CD4-positive, alpha-beta T cell treated with Interferon gamma for 1 hour (primary cell): ENCODE measurements around the gene SMAD7.

ENCODE experiments used
- DNase-seq: peaks from one replicate; pipeline ENCODE4 v3.0.0-alpha.2; 2020

Gene SMAD7

DNA sequence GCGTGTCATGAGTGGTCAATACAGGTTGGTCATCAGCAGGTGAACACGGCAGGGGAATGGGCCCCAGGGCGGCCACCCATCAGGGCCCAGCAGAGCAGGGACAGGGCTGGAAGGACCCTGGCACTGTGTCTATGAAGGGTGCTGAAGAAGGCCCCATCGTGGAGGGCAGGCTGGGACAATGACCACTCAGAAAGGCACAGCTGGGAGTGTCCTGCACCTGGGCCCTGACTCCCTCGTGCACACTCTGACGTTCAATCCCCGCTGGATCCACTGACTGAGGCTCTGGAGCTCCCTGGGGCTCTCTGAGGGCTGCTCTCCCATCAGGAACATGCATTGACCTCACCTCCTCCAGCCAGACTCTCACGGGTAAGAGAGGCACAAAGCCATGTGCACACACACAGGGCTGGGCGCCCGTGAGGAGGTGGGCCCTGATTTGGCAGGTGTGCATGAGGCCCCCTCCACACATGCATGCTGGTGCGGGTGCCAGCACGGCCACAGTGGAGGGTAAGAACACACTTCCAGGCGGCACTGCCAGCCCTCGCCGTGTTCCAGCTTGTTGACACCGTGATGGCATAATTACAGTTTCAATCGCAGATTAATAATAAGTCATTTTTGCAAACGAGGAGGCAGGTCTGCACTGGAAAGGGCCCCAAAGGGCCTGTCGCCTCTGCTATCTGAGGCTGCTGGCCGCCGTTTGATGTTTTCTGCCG is 58.5 kb downstream of the SMAD7 start:
- DNase-seq: no peak

DNA sequence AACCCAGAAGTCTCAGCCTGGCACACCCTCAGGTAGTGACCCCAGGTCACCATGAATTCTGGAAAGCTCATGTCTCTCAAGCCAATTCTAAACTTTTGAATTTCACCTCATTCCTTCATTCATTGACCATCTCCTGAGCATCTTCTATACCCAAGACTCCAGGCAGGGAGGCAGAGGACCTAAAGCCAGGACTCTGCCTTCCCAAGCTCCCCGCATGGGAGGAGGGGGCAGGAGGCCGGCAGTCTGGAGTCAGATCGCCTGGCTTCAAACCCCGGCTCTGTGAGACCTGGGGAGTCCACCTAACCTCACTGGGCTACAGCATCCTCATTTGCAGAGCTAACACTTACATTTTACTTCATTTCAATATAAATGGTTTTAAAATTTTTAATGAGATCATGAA is 59.0 kb downstream of the SMAD7 start:
- DNase-seq: no peak

DNA sequence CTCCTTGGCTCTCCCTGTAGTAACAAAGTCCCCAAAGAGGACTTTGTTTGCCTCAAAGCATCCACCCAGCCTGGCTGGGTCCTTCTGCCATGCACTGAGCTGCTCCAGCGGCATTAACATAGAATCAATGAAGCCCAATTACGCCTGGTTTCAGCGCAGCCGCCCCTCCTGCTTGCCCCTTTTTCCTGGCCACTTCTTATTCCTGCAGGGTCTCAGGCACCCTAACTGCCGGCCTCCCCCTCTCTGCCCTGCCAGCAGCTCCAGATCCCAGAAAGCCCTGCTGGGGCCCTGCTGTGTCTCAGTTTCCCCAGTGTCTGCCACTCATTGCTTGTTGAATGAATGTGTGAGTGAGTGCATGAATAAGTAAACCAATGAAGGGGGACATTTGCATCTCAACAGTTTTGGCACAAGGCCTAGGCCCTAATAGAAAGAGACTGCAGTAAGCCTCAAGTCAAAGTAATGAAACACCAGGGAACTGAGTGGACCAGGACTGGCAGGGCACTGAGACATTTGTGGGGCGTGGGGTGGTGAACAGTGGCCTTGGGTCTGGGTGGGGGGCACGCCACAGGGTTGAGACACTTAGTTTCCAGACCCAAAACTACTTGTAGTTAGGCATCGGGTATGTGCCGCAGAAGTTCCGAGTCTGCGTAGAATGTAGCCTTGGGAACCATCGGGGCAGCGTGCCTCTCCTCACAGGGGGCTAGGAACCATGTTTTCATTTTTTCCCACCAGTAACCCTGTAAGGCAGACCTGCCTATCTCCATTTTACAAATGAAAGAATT is 60.6 kb downstream of the SMAD7 start:
- DNase-seq: no peak

DNA sequence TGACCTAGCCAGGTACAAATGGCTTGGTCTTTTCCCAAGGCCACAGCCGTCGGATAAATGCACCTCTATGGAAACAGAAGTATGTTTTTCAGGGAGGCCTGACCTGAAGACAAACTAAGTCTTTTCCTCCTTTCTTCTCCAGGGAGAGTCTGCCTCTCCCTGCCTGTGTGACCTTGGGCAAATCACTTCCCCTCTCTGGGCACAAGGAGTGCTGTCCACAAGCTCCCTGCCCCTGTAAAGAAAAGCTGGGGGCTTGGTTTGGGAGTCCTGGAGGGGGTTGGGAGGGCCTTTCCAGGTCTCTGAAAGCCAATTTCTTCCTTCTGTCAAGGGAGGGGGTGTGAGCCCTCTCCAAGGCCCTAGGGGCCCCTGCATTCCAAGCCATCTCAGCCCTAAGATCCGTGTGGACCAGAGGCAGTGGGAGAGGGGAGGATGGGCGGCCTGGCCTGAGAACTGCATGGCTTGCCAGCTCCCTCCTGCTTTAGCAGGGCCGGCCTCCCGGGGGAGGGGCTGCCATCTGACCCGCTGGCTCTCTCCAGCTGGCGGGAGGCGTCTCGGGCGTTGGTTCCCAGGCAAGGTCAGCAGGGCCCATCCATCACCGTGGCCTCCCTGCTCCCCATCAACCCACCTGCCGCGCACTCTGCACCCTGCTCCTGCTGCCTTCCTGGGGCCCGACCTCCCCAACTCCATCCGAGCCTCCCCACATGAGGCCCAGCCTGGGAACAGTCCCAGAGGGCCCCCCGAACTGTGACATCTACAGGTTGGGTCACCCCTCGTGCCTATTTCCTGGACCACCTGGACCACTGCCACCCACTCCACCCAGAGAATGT is 61.4 kb downstream of the SMAD7 start:
- no peak for DNase-seq

DNA sequence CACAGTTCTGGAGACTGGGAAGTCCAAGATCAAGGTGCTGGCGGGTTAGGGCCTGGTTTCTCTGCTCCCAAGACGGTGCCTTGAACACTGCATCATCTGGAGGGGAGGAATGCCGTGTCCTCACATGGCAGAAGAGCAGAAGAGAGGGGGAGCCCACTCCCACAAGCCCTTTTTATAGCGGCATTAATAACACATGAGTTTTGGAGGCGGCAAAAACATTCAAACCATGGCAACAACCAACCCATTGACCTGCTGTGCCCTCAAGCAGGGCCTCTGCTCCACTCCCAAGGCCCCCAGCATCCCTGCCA is 62.0 kb downstream of the SMAD7 start:
- DNase-seq: no peak

DNA sequence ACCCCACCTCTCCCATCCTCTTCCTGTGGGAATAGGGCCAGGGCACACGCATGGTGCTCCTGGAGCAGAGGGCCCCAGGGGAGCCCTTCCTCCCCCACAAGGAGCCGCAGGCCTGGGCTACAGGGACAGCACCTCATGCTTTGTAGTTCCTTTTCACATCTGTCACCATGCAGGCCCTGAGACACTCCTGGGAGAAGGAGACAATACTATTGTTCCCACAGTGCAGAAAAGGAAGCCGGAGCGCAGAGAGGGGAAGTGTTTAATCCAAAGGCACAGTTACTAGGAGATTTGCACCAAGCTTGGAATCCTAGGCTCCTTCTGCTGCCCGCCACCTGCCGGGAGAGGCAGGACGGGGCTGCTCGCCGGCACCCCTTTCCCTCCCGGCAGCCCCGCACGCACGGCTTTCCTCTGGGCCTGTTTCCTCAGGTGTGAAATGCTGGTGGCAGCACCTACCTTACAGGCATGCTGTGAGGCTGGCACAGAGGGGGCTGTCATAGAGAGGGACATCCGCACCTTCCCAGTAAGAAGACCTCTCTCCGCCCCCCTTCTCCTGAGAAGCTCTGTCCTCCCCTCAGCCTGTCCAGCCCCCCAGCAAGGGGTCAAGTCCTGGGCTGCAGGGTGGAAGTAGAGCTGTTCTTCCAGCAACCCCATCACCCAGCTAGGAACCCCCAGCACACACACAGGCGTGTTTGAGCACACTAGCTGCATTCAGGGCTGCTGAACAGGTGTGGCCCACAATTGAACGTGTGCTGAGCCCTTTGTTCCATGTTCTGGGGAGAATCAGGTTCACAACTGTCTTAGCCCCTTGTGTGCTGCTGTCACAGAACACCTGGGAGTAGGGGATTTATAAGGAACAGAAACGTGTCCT is 62.6 kb downstream of the SMAD7 start:
- no peak for DNase-seq

DNA sequence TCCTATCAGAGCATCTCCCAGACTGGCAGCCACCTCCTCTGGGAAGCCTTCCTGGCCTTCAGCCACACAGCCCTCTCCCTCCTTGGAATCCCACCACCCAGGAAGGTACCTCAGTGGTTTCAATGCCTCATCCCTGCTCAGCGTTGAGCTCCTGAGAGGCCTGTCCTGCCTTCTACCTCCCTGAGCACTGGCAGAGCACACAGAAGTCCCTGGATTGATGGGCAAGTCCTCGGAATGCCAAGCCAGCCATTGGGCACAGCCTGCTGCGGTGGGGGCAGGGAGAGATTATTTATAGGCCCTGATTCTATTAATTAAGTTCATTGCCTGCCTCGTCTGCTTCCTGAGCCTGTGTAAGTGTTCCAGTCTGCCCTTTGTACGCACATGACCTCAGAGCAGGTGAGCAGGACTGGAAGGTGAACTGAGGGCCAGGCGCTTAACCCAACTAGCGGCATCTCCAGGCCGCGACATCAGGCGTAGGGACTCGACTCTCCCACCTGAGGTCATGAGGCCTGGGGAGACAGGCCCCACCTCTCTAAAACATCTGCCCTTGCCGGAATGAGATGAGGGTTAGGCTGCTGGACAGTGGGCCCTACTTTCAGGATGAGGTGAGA is 63.4 kb downstream of the SMAD7 start:
- DNase-seq: no peak

DNA sequence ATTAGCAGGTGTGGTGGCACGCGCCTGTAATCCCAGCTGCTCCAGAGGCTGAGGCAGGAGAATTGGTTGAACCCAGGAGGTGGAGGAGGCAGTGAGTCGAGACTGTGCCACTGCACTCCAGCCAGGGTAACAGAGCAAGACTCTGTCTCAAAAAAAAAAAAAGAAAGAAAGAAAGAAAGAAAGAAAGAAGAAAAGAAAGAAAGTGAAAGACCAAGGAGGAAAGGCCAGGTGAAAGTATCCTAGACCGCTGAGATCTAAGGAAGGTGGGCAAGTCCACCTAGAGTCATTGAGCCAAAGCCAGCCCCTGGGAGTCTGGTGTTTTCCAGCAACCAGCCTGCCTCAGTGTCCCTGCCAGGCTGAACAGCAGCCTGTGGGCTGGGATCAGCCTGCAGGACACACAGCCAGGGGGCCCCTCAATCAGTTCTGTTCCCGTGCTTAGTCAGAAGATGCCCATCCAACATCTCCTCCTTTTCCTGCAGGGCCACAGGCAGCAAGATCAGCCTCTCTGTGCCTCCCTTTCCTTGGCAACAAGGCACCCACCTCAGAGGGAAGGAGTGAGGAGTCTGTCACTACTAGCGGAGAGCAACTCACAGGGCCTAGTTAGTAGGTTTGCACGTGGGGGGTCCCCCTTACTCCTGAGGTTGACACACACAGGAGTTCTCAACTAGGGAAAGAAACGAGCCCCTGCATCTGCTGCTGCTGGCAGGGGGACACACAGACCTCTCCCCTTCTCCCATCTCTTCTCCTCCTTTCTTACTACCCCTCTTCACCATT is 64.1 kb downstream of the SMAD7 start:
- DNase-seq: no peak

DNA sequence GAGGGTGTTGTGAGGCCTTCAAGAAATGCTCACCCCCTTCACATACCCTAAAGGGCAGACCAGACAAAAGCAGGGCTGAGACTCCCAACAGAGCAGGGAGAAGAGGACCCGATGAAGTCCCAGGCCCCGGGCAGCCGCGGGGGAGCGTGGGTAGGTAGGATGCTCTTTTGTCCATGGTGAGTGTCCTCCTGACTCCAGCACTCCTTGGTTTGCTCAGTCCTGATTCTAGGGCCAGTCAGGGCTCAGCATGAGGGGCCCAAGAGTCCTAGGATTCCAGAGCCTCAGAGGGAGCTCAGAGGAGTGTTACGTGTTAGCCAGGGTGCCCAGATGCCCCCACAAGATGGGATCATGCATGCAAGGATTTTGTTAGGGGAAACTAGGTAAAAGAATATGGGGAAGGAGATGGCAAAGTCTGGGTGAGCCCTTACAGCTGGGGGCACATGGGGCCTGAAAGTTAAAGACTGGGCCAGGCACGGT is 64.8 kb downstream of the SMAD7 start:
- no peak for DNase-seq

DNA sequence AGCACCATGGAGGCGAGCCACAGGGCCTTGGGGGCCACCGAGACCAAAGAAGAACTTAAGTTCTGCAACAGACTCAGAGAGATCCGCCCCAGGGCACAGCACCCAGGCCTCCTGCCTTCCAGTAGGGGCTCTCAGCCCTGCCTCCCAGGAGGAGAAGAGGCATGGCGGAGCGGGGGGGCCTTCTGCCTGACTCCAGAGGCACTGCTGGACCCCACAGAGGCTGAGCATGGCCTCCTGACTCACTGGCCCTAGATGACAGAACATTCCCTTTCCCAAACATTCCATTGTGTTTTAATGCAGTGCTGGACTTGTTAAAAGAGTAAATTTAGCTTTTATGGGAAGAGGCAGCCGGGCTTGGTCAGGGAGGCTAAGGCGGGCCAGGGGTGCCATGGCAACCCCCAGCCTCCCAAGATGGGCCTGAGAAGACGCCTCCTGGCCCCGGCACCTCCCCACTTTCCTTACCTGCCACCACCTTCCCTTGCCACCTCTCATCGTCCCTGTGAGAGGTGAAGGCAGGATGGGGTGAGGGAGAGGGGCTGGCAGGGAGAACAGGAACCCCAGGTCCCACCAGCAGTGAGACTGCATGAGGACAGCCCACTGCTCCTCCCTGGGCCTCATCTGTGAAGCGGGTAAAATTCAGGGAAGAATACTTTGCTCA is 65.4 kb downstream of the SMAD7 start:
- no peak for DNase-seq

DNA sequence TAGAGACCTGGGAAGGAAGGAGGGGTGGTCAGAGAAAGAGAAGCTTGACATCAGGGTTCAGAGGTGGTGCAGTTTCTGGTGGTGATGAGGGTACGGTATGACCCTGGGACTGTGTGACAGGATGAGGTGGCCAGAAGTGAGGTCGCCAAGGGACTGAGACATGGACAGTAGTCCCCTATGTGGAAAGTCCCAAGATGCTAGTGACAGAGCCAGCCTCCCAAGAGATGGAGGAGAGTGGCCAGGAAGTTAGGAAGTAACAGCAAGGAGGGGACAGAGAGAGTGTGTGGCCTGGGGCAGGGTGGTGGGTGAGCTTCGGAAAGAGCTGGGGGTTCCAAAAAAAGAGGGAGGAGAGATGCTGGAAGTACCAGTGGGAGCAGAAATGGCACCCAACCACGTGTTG is 66.0 kb downstream of the SMAD7 start:
- DNase-seq: no peak

DNA sequence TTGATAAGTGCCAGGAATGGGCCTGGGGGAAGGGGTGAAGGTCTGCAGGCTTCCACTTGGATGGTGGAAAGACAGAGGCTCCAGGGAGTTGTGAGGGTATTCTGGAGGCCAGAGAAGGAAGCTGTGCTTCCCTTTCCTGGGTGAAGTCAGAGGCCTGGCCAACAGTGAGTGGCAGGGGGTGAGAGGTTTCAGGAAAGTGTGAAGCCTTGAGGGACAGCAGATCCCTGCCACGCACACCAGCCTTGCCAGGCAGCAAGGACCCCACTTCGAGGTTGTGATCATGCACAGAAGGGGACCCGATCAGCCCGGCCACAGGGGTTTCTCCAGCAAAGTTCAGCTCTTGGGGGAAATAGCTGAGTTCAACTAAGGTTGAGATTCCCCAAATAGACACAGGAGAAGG is 66.5 kb downstream of the SMAD7 start:
- DNase-seq: no peak

DNA sequence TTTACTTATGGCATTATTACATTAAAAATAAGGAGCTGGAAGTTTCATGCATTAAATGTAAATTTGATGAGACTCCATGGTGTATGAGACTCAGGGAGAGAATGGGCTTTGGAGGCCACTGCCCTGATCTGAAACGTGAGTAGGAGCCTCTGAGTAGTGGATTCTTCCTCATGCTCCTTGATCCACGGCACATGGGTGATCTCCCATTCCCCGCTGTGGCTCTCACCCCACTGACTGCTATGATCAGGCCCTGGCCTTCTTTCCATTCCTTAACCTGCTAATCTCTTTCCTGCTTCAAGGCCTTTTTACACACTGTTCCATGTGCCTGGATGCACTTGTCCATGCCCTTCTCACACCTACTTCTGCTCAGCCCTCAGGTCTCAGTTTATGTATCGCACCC is 68.4 kb downstream of the SMAD7 start:
- no peak for DNase-seq

DNA sequence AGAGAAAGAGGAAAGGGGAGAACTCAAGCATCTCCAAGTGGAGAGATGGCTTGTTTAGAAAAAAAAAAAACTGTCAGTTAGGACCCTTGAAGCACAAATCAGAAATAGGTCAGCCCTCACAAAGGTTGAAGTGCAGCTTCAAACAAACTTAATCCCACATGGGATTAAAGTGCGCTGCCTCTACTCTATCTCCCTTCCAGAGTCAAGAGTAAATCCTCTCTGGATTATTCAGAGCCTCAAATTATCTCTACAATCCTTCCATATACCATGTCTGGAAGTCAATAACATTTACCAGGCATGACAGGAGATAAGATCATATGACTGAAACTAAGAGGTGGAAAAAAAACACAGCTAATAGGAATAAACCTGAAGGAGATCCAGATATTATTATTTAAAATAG is 69.8 kb downstream of the SMAD7 start:
- DNase-seq: no peak

DNA sequence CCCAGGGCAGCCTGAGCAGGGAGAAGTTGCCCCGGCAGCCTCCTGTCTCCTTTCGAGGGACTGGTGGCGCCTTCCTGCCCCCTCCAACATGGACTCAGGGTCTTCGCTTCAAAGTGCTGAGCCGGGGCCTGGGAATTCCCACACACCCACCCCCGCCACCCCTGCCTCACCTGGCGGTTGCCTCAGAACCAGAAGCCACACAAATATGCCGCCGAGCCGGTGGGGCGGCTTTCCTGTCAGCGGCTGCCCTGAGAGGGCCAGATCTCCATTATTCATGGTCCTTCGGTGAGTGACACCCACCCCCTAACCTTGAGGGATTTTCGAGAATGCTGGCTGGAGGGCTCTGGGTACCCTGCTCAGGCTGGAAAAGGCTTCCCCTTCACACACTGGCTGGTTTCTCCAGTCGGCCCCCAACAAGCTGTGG is 71.7 kb downstream of the SMAD7 start:
- DNase-seq: no peak

DNA sequence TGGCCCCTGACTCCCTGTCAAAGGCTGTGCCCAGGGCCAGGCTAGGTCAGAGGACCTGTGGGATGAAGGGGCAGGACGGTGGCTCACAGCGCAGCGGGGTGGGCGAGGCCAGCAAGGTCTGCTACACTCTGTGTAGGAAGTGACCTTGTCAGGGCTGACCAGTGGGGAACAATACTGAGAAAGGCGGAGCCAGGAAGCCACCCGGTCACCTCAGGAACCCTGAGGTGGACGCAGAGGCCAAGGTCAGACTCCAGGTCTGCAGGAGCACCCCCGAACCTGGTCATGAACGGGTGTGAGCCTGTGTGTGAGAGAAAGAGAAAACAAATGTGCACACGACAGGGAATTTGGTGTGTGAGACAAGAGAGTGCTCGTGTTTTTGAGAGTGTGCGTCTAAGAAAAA is 72.3 kb downstream of the SMAD7 start:
- no peak for DNase-seq

DNA sequence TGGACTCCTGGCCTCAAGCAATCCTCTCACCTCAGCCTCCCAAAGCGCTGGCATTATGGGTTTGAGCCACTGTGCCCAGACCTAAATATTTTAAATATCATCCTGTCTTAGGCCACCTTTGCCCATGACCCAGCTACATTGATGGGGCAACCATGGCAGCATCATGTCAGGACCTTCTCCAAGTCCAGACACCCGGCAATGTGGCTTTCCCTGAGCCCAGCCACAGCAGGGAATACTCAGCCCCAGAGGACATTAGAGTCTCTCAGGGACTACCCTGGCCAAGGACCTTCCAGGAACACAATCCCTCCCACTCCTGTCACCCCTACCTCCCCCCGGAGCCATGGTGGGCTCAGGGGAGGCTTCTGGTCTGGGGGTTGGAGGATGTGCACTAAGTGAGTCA is 72.8 kb downstream of the SMAD7 start:
- DNase-seq: no peak

DNA sequence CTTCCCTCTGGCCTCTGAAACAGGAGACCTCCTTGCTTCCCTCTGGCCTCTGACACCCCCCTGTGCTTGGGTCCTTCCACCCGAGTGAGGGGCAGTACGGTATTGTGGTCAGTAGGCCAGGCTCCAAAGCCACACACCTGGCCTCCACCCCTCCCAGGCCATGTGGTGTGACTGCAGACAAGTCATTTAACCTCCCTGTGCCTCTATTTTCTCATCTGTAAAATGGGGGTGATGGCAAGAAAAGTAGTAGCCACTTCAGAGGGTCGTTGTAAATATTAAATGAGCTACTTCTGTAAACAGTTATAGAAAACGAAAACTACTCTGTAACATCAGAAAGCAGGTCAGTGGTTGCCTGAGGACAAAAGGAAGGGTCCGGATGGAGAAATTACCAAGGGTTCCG is 74.2 kb downstream of the SMAD7 start:
- DNase-seq: no peak

DNA sequence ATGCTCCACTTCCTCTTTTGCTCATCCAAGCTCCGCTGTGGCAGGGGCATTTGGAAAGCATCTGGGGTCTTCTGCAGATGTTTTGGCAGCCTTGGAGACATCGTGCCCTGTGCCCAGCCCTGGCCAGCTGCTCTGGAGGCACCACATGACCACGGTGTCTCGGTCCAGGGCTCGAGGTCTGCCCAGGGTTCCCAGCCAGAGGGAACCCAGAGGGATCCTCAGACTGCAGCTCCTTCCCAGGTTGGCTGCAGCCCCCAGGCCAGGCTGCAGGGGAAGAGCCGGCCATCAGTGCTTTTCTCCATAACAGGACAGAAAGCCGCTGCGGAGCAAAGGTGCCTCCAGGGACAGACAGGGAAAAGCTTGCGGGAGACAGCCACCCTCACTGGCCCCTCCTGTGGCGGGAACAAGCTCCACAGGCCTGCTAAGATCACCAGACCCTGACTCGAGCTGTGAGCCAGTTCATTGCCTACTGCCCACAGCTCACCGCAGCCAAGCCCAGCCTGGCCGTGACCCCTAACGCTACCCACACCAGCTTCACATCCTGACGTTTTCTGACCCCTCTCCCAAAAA is 74.7 kb downstream of the SMAD7 start:
- DNase-seq: no peak

DNA sequence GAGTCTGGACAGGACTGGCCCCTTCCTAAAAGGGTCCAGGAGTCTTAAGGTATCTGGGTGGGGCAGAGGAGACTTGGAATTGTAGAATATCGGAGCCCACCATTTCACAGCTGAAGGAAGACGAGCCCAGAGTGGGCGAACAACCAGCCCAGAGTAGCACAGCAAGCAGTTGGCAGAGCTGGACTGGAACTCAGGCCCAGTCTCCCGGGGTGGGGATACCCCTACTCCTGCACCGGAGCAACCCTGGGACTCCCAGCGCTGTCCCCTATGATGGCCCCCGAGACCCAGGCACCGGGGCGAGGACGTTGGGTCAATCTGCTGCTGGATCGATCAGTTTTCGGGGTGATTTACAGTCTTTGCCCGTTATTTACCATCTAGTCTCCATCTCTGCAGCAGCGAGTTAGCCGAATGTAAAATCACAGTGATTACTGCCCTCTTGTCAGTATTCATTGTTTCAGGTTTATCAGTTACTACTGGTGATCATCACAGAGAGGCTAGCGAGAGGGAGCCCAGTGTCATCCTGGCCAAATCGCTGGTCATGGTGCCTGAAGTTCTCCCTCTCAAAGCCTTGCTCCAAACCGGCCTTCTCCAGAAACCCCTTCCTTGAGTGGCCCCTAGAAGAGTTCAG is 75.3 kb downstream of the SMAD7 start:
- DNase-seq: no peak
